SU-DHL-6 (cell line): ENCODE measurements around the gene CHRM2.

ENCODE experiments used
- EZH2phosphoT487 ChIP-seq: fragments of 200-600 bp; sonication (generic), shearing (Covaris generic); conservative IDR thresholded peaks from 2 replicates; pipeline ENCODE4 v1.6.1; 2018; ENCODE audit warnings: mild to moderate bottlenecking, antibody characterized with exemption, low read length, moderate library complexity, mixed read lengths
- TF ChIP-seq, protein P1 (sequence below): fragments of 200-600 bp; sonication (generic); IDR thresholded peaks from one replicate; pipeline ENCODE4 v1.5.1; 2017; ENCODE audit warnings: antibody characterized with exemption, mild to moderate bottlenecking, low read length, moderate library complexity; ENCODE audit not compliant: insufficient read depth, poor library complexity, severe bottlenecking

- TF ChIP-seq, protein P1, sequence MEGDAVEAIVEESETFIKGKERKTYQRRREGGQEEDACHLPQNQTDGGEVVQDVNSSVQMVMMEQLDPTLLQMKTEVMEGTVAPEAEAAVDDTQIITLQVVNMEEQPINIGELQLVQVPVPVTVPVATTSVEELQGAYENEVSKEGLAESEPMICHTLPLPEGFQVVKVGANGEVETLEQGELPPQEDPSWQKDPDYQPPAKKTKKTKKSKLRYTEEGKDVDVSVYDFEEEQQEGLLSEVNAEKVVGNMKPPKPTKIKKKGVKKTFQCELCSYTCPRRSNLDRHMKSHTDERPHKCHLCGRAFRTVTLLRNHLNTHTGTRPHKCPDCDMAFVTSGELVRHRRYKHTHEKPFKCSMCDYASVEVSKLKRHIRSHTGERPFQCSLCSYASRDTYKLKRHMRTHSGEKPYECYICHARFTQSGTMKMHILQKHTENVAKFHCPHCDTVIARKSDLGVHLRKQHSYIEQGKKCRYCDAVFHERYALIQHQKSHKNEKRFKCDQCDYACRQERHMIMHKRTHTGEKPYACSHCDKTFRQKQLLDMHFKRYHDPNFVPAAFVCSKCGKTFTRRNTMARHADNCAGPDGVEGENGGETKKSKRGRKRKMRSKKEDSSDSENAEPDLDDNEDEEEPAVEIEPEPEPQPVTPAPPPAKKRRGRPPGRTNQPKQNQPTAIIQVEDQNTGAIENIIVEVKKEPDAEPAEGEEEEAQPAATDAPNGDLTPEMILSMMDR, result no peak
- TF ChIP-seq EZH2phosphoT487, result no peak
Measured at GRCh38 chr7:137040745-137041144, 172.3 kb downstream of the CHRM2 start.
